LoVo (cell line): ENCODE measurements around the gene PALD1.

Source experiments
- DNase-seq: peaks from one replicate; pipeline ENCODE4 v3.0.0-alpha.2; 2016; ENCODE audit warnings: low spot score

PALD1 gene

DNA sequence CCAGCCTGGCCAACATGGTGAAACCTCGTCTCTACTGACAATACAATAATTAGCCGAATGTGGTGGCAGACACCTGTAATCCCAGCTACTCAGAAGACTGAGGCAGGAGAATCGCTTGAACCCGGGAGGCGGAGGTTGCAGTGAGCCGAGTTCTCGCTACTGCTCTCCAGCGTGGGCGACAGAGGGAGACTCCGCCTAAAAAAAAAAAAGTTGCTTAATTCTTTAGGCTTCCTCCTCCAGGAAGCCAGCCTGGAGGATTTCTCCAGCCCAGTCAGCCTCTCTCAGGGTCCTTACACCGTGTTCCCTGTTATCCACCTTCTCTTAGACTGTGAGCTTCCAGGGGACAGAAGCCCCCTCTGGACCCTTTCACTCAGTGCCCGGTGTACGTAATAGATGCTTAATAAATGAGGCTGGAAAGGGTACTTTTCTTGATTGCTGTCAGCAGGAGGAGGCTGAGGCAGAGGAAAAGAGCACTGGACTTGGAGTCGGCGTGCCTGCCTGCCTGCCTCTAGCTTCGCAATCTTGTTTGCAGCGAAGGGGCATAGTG lies 20.7 kb upstream of the PALD1 start:
- no peak for DNase-seq

DNA sequence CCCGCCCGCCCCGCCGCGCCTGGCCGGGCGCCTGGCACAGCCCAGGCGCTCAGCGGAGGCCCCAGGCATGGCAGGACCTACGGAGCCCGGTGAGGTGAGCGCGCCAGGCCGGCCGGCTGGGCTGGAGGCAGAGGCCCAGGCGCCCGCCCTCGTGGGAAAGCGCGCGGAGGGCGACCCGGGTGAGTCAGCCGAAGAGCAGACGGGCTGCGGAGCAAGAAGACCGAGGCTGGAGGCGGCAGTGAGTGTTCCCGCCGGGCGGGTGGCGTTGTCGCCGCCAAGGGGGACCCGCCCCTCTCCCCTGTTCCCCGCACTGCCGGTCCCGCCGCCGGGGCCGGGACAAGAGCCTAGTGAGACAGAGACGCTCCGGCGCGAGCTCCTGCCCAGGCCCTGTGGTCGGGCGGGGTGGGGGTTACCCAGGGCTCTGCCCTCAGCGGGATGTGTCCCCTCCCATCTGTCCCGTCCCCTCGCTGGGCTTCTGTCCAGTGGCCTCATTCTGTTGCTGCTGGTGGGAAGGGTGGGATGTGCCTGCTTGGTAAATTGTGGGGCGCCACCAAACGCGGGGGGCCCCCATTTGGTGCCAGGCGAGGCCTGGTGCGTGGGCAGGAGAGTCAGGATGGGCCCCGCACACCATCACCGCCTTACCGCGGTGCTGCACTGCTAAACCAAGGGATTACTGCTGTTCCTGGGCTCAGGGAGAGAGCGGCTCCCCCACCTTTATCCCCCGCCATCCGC lies 20.1 kb upstream of the PALD1 start:
- DNase-seq, result no peak

DNA sequence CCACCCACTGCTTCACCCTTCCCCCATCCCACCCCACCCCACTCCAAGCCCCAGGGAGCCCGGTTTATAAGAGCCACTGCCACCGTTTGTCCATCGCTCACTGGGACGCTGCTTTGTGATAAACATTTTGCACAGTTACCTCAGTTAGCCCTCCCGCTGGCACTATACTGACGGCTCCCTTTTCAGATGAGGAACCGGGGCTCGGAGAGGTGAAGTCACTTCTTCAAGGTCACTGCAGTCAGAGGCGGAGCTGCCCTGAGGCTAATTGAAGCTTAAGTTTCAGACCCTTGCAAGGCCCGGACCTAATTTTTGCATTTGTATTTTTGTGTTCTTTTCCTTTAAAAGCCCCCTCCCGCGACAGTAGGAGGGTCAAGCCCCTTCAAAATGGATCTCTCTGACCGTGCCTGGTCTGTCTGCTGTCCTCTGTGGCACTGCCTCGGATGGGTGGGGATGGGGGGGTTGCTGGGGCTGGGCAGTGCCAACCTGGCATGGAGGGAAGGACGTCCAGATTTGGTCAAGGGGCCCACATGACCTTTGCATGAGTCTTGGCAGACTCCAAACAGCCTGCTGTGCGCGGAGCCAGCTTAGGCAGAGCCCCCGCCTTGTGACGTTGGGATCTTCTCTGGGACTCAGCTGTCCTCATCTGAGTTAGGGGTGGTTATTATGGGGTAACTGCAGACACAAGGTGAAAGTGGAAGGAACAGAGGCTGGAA lies 19.4 kb upstream of the PALD1 start:
- no peak for DNase-seq

DNA sequence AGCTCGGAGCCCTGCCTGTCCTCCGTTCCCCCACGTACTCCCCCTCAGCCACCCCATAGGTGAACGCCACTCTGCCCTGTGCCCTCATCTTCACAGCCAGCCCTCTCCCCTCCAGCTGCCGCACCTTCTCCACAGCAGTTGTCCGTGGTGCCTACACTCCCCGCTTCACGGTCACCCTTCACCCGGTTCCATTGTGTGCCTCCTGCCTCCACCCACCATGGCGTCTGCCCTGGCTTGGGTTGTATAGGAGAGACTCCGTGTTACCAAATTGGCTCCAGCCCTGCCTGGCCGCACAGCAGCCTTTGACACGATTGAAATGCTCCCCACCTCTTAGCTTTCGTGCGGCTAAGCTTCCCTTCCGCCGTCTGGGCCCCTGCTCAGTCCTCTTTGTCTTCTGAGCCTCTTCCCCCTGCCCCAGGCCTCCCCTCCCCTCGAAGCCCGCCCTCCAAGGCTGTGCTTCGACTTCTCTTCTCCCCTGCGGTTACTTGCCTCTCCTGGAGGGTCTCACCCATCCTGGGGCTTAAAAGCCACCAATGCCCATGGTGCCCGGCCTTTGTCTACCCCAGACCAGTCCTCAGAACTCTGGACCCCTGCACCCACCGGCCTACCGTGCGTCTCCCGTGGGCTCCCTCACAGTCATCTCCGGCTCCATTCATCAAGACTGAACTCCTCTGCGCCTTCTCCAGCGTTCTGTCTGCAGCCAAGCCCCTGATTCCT lies 18.6 kb upstream of the PALD1 start:
- no peak for DNase-seq

DNA sequence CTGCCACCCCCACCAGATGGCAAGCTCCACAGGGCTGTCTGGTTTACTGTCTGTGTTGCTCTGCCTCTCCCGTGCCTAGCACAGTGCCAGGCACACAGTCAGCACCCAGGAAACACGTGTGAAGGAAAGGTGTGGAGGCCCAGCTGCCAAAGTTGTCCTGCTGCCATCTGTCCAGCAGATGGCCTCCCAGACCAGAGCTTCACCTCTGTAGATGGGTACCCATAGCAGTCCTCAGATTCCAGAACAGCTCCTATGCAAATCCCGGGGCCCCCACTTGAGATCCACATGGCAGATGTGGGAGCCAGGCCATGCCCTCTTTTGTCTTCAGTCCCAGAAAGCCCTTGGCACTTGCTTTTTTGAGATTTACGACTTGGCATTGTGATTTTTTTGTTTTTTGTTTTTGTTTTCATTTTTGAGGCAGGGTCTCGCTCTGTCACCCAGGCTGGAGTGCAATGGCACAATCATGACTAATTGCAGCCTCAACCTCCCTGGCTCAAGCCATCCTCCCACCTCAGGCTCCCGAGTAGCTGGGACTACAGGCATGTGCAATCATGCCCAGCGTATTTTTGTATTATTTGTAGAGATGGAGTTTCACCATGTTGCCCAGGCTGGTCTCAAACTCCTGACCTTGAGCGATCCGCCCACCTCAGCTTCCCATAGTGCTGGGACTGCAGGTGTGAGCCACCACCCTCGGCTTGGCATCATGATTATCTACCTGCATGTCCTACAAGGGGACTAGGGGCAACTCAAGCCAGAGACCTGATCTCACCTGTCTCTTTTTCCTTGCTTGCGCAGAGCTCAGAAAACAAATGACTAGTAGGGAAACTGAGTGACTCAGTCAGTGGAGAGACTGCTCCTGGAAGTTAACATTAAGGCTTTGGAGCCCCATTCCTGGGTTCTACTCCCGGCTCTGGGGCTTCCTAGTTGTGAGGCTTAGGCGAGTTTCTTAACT lies 16.9 kb upstream of the PALD1 start:
- peak; percentile 61 for DNase-seq

DNA sequence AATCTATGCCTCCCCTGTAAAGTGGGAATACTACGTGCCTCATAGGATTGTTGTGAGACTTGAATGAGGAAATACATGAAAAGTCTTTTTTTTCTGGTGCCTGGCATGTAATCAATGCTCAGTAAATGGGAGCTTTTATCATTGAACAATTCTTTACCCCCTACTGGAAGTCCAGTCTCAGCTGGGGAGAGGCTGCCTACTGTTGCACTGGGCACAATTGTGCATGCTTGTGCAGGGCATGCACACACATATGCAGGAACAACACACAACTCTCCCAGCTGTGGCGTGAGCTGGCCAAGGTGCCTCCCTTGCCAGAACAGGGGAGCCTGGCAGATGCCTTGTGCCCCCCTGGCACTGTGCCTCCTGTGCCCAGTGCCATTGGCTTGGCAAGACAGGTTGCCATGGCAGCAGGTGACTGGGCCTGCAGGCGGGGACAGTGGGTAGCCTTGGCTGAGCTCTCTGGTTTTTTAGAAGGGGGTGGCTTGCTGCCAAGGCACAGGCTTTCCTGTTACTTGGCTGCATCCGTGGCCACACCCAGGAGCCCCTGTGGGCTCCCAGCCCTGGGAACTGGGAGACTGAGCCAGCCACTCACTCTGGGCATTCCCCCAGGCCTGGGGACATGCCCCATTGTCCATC lies 16.1 kb upstream of the PALD1 start:
- peak; percentile 62 for DNase-seq

DNA sequence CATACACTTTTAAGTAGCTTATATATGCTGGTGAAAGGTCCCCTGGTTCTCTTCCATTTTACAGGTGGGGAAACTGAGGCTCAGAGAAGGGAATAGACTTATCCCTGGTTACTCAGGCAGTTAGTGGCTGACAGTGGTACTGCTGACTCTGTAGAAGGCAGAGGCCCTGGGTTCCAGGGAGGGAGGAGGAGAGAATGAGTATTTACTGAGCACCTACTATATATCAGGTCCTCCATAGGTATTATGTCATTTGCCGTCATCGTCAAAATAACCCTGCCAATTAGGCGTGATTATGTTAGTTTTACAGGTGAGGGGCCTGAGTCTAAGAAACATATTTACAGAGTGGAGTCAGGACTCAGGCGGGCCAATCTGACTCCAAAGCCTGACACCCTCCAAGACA lies 13.3 kb upstream of the PALD1 start:
- no peak for DNase-seq

DNA sequence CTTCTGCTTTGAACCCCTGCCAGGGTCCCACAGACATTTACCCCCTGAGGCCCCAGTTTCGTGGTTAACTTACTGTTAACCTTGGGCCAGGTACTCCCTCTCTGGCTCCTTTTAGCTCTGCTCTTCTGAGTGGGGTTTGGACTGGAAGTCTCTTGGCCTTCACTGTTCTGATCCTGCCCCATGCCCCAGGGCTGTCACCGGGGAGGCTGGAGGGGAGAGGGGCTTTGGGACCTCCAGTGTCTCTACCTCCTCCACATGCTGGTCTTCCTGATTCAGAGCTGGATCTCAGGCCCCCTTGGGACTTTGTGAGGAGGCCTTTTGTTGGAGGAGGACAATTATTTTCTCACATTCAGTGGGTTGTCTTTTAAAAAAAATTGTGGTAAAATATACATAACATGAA lies 12.7 kb upstream of the PALD1 start:
- no peak for DNase-seq

DNA sequence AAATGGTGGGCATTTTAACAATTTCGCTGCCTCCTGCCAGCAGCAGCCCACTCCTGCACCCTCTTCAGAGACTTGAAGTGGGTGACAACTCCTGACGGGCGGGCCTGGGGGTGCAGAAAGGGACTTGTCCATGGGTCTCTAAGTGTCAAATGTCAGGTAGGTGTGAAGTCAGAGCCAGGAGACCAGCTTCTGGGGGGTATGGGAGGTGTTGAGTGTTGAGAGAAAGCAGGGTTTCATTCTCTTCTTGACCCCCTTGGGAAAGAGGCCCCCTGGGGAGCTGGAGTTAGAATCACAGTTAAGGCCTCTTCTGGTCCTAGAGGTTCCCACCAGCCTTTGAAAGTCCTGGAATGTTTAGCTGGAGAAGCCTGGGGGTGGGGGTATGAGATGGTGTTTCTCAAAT lies 11.6 kb upstream of the PALD1 start:
- DNase-seq, result no peak

DNA sequence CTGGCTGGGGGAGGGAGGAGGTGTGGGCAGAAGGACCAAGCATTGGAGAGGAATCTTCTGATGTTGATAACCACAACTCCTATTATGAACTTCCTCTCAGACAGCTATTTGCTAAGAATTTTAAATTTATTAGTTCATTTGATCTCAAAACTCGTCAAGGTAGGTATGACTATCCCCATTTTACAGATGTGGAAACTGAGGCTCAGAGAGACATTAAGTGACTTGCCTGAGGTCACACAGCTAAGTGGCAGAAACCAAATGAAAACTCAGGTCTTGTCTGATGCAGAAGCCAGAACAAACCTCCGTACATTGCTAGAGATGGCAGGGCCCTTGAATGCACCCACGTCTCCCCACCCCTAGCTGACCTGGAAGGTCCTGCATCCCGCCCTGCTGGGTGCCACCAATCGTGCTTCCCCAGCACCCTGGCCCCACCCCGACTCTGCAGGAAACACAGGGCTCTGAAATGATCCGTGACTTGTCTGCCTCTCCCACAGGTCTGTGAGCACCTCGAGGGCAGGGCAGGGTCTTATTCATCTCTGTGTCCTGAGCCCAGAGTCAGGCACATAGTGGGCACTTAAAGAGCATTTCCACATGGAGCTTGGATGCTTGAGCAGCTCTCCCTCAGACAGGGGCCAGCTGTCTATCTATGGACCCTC lies 5.6 kb upstream of the PALD1 start:
- no peak for DNase-seq

DNA sequence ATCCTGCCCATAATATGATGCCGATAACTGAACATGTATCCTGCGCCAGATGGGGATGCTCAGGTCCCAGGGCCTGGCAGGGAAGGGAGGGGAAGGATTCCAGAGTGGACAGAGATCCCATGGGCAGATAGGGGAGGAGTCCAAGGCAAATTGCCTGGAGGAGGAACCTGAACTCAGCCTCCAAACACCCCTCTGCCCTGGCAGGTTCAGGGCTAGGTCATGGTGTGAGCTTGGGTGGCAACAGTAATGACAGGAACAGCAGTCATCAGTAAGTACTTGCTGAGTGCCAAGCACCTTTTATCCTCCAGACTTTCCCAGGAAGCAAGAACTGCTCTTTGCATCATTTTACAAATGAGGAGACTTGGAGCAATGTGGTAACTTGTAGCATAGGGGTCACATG lies 3.8 kb upstream of the PALD1 start:
- no peak for DNase-seq

DNA sequence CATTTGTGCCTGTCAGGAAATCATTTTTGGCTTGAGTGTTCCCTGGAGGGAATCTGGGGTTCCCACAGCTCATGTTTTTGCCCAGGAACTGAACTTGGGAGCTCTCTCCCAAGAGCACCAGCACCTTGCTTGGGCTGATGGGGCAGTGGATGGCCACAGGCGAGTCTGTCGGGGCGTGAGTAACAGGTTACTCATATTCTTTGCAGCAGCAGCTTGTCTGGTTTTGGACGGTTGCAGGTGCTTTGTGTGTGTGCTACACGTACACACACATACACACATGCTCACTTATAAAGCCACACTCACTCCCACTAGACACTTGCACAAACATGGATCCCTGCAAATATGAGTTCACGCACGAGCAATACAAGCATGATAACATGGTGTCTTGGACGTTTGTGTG lies 2.9 kb upstream of the PALD1 start:
- DNase-seq, result no peak

DNA sequence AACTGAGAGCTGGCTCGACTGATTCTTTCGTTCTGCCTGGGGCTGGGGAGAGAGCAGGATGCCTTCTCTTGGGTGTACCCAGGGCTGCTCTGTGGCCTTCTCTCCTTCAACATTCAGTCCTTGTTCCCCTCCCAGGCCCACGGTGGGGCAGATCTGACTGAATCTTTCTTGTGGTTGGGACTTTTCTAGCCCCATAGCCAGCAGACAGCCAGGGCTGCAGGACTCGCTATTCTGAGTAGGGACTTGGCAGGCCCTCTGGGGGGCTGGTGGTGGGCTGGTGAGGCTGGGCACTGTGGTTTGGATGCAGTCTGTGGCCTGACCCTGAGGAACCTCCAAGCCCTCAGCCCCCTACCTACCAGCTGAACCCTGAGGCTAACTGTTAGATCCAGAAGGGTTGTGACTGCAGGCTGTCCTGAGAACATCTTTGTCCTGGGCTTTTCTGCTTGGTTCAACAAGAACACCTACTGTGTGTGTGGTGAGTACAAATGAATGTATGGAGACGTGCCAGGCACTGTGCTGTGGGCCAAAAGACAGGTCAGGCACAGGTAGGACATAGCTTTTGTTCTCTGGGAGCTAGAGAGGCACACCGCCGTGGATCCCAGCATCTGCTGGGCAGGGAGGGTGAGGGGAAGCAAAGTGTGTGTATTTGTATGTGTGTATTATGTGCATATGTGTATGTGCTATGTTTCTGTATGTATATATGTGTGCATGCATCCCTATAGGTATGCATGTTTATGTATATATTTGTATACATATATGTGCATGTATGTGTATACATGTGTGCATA lies 2.1 kb upstream of the PALD1 start:
- no peak for DNase-seq

DNA sequence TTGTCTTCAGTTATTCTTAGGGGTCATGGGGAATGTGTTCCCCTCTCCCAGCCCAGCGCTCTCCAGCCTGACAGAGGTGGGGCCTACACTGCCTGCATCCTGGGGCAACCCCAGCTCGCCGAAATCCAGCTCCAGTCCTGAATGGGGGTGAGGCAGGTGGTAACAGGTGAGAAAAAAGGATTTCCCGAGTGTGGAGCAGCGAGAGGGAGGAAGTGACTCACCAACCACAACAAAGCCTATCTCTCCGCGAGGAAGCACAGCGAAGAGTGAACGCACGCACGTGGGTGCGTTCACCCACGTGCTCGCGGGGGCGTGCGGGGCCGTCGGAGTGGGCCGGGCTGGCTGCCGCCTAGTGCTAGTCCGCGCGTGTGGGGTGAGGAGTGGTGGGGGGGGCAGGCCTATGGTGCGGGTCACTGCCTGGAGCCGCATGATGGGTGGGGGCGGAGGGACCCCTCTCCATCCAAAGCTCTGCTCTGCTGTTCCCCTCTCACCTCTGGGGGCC lies 855 bp upstream of the PALD1 start:
- DNase-seq, result peak; percentile 84

DNA sequence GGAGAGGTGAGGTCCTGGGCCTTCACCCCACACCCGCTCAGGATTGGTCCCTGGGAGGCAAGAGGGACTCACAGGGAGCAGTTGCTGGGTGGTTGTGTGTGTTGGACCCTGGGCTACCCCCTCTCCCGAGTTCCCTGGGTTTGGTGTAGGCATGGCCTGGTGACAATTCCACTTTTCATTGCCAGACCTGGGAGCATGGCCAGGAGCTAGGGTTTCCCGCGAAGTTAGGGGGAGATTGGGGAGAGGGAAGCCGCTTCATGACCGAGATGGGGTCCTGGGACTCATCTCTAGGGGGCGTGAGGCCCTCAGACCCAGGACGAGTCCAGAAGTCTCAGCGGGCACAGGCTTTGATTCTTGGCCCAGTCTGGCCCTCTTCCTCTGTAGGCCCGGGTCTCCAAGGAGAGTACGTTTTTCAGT lies 606 bp downstream of the PALD1 start:
- no peak for DNase-seq

DNA sequence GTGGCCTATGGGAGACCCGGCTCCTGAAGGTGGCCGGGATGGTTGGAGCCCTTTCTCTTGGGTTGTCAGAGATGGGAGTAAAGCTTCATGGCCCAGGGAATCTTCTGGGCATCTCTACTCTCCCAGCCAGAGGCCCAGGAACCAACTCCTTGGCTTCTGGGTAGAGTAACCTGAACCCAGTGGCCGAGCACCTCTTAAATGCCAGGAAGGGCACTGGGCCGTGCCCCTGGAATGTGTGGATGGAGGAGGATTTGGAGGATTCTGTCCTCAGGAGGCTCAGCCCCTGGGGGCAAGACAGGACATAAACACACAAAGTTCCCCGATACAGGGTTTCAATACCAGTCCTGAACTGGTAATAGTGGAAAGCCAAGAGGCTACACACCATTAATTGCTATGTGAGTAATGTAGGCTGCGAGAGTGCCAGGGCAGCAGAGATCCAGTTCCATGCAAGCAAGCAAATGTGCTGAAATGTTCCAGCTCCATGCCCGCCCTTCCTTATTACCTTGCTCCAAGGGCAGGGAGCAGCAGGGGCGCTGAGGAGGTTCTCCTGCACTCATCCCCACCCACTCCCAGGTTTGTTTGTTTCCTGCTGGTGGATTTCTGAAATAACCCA lies 1.2 kb downstream of the PALD1 start:
- DNase-seq, result no peak

DNA sequence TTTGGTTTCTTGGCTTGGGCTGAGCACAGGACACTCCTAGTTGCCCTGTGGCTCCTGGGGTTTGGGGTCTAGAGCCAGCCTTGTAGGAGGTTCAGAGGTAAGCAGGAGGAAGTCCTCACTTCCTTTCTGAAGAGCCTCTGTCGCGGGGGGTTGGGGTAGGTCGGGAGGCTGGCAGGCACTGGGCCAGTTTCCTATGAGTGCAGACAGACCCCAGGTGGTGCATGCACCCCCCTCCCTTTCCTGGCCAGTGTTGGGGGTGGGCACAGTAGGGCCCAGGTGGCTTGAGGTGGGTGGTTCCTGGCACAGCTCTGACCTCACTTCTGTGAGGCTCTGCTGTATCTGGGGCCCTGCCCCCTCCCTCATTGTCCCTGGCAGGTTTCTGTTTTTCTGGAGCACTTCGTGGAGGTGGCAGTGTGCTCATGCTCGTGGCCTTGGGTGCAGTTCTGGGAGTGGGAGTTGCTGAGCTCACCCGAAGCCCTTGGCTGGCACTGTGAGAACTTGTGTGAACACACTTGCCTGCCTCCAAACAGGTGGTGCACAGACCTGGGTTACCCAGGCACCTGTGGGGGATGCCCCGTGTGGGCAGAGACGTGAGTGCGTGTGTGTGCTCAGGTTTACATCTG lies 1.8 kb downstream of the PALD1 start:
- no peak for DNase-seq

DNA sequence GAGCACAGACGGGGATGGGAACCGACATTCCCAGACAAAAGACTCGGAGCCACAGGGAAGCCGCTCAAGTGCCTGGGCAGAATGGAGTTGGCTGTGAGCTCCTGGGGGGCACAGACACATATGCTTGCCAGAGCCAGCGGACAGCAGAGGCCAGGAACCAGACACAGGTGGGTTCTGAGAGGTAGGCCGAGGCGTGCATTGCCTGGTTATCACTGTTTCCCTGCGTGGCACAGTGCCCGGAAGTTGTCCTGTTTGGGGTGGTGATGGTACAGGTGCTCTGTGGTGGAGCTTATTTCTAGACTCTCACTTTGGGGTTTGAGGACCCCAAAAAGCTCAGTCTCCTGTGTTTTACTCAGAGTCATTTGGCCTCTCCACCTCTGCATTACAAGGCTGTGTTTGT lies 2.5 kb downstream of the PALD1 start:
- no peak for DNase-seq
